GM06990 (cell line): ENCODE results near the gene ALPK3.

Source experiments
- DNase-seq: peaks from one replicate; pipeline ENCODE4 v3.0.0-alpha.2; 2011; ENCODE audit not compliant: insufficient read length; ENCODE audit errors: extremely low read depth
- H3K27me3 ChIP-seq: replicated peaks from 2 replicates; pipeline ENCODE4 v1.6.0; 2011; ENCODE audit warnings: low read length; ENCODE audit not compliant: control insufficient read depth, insufficient read depth
- H3K36me3 ChIP-seq: 2 replicates; pipeline ENCODE4 v1.5.1; 2011; ENCODE audit warnings: low read length; ENCODE audit not compliant: control insufficient read depth, insufficient read depth
- H3K4me3 ChIP-seq: replicated peaks from 2 replicates; pipeline ENCODE4 v1.5.1; 2011; ENCODE audit warnings: low read depth, mild to moderate bottlenecking, control low read depth, low read length
- CTCF ChIP-seq: IDR thresholded peaks from 2 replicates; pipeline ENCODE4 v1.5.1; 2011; ENCODE audit warnings: low read length, control low read depth, mild to moderate bottlenecking, inconsistent platforms; ENCODE audit not compliant: insufficient read depth, poor library complexity, severe bottlenecking

ALPK3 gene

GRCh38 chr15:84883466-84883865 lies 66.3 kb downstream of the ALPK3 start:
- no peak for DNase-seq
- TF ChIP-seq CTCF = no peak
- Histone ChIP-seq H3K4me3 (no peak overlapping the region), H3K36me3 (no peaks in the 10 kb centered on the region), H3K27me3 (peaks cover 2% of the 10 kb centered on the region)

GRCh38 chr15:84883916-84884781 lies 67.0 kb downstream of the ALPK3 start, which contains the start of gene SLC28A1:
TSS of gene SLC28A1 (plus strand) at chr15:84884662. CDS start at chr15:84887761, 3,099 bp downstream.
- Histone ChIP-seq H3K27me3 (peaks cover 2% of the 10 kb centered on the region), H3K36me3 (no peaks in the 10 kb centered on the region), H3K4me3 (no peak within 1 kb of the TSS)
- no peak for DNase-seq
- TF ChIP-seq CTCF = no peak

- TF ChIP-seq CTCF = no peak
- Histone ChIP-seq H3K4me3 (no peak overlapping the region), H3K36me3 (no peaks in the 10 kb centered on the region), H3K27me3 (peaks cover 2% of the 10 kb centered on the region)
- no peak for DNase-seq
These were observed 68.6 kb downstream of the ALPK3 start for GRCh38 chr15:84885801-84886200.

- DNase-seq = no peak
- Histone ChIP-seq H3K36me3 (no peaks in the 10 kb centered on the region), H3K4me3 (no peak overlapping the region), H3K27me3 (peaks cover under 1% of the 10 kb centered on the region)
- no peak for TF ChIP-seq CTCF
These were observed 69.2 kb downstream of the ALPK3 start for GRCh38 chr15:84886211-84886983.

- Histone ChIP-seq H3K36me3 (no peaks in the 10 kb centered on the region), H3K4me3 (no peak overlapping the region), H3K27me3 (no peaks in the 10 kb centered on the region; the same call in none of the 2 replicates)
- no peak for TF ChIP-seq CTCF
- DNase-seq = no peak
These were observed 69.8 kb downstream of the ALPK3 start for GRCh38 chr15:84886984-84887299.
